ENCODE results near the gene ARHGEF2.
A peak's percentile ranks its signal among the peaks of the same experiment; 100 is the strongest.
"Not testable (repeated sequence)": the region's sequence is repeated elsewhere in the genome, so short reads cannot be mapped to it uniquely, and the experiment has no call there.

Gene ARHGEF2

DNA sequence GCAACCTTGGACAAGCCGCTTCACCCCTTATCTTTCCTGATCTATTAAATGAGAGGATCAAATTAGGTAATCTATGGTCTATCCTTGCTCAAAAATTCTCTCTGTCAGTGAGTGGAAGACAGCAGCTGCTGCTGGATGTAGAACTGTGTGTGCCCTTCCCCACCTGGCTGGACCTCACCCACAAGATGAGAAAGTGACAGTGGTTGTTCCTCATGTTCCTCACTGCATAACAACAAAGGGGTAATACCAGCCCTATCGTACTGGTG lies 25.5 kb upstream of the ARHGEF2 start:
- Histone ChIP-seq H3K4me1 (no peaks in the 10 kb centered on the region), H3K9me3 (no peaks in the 10 kb centered on the region), H3K36me3 (replicated peaks) (peaks cover 3% of the 10 kb centered on the region), H3K4me3 (no peak overlapping the region), H3K27me3 (ENCODE audit: low read depth) (no peaks in the 10 kb centered on the region)
- in situ Hi-C loops (cut with MboI; ENCODE audit: low sequenced_read_pairs), result no loop called here
- DNase-seq (ENCODE audit: low spot score in 2 of 2), result no peak

DNA sequence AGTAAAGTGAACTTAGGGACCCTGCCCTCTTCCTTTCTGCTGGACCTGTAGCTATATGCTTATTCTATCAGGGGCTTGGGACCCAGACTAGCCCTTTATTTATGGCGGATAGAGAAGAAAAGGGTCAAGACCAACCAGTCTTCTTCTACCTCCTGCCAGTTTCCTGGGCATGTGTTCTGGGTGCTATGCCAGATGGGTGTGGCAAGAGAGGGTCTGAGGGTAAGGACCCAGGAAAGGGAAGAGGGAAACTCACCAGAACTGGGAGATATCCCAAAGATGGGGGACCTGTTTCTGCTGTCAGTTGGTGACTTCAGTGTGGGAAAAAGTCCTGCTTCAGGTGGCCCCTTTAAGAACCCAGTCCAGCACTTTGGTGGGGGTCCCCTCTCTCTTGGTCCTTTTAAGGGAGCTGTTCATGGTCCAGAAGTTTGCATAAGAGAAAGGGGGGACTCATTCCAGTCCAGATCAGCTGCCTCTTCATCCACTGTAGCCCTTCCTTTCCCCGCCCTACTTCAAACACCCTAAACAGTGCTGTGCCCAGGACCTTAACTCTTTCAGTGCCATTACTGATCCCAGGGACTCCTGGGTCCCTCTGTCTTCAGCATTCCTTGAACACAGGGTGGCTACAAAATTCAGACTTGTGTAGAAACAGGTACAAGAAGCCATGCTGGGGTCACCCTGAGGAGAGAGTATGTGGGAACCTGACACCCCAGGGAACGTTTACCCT lies 24.0 kb upstream of the ARHGEF2 start:
- H3K27me3 ChIP-seq (ENCODE audit: low read depth), result no peaks in the 10 kb centered on the region
- DNase-seq (ENCODE audit: low spot score in 2 of 2), result no peak
- no peak overlapping the region for H3K4me3 ChIP-seq
- H3K9me3 ChIP-seq, result no peaks in the 10 kb centered on the region
- no peaks in the 10 kb centered on the region for H3K4me1 ChIP-seq
- in situ Hi-C loops (cut with MboI; ENCODE audit: low sequenced_read_pairs), result no loop called here
- H3K36me3 ChIP-seq (replicated peaks), result no peaks in the 10 kb centered on the region

DNA sequence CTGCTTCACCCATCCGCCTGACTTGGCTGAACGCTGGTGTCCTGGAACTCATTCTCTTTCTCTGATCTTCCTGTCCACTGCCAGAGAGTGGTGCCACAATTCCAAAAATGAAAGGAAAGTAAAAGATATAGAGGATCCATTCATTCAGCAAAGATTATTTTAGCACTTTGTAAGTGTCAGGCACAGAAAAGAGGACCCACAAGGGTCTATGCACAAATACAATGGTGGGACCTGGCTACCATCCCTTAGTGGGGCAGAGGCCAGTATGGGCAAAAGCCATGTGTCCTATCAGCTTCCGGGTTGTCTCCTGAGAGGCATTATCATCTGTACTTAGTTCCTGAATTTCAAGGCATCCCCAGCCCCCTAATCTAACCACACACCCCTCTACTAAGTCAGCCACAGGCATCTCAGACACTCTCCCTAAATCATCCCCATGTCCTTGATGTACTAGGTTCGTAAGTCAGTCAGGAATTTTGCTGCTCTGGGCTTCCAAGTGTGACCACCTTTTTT lies 23.4 kb upstream of the ARHGEF2 start:
- H3K9me3 ChIP-seq, result no peaks in the 10 kb centered on the region
- no peaks in the 10 kb centered on the region for H3K36me3 ChIP-seq (replicated peaks)
- in situ Hi-C loops (cut with MboI; ENCODE audit: low sequenced_read_pairs), result no loop called here
- H3K4me1 ChIP-seq, result no peaks in the 10 kb centered on the region
- no peak overlapping the region for H3K4me3 ChIP-seq
- H3K27me3 ChIP-seq (ENCODE audit: low read depth), result no peaks in the 10 kb centered on the region
- DNase-seq (ENCODE audit: low spot score in 2 of 2), result no peak

DNA sequence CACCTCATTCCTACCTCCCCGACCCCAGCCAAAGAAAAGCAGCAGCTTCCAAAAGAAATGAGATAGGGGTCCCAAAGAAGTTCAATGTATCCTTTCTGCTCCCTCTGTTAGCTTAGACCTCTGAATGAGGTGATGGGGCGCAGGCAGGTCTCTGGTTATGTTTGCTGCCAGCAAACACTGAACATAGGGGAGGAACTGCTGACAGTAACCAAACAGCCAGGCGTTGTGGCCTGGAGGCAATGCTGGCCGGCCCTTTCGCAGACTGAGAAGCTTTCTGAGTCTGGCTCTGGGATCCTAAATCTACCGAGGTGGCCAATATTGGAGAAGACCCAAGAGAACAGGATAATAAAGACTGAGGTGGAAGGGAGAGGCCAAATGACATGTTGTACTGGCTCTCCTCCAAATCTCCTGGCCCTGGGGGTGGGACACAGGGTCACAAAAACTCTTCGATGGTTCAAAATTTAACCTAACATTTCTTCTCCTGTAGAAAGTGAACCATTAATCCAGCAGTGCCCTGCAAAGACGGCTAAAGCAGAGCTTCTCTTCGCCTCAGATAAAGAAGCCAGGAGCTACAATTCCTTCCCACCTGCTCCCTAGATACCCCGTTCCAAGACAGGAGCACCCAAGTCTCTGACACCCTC lies 22.8 kb upstream of the ARHGEF2 start:
- no peaks in the 10 kb centered on the region for H3K4me1 ChIP-seq
- no peaks in the 10 kb centered on the region for H3K9me3 ChIP-seq
- H3K27me3 ChIP-seq (ENCODE audit: low read depth), result no peaks in the 10 kb centered on the region
- in situ Hi-C loops (cut with MboI; ENCODE audit: low sequenced_read_pairs), result no loop called here
- H3K36me3 ChIP-seq (replicated peaks), result no peaks in the 10 kb centered on the region
- no peak for DNase-seq (ENCODE audit: low spot score in 2 of 2)
- H3K4me3 ChIP-seq, result no peak overlapping the region

DNA sequence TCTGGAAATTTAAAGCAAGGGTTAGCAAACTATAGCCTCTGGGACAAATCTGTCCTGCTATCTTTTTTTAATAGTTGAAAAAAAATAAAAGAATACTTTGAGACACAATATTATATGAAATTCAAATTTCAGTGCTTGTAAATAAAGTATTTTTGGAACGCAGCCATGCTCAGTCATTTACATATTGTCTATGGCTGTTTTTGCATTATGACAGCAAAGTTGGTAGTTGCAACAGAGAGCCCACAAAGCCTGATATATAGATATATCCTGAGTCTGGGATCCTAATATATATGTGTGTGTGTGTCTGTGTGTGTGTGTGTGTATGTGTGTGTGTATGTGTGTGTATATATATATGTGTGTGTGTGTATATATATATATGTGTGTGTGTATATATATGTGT lies 21.6 kb upstream of the ARHGEF2 start:
- no peaks in the 10 kb centered on the region for H3K9me3 ChIP-seq
- no peak for DNase-seq (ENCODE audit: low spot score in 2 of 2)
- H3K4me3 ChIP-seq, result no peak overlapping the region
- no peaks in the 10 kb centered on the region for H3K36me3 ChIP-seq (replicated peaks)
- no peaks in the 10 kb centered on the region for H3K27me3 ChIP-seq (ENCODE audit: low read depth)
- no peaks in the 10 kb centered on the region for H3K4me1 ChIP-seq
- in situ Hi-C loops (cut with MboI; ENCODE audit: low sequenced_read_pairs), result no loop called here

DNA sequence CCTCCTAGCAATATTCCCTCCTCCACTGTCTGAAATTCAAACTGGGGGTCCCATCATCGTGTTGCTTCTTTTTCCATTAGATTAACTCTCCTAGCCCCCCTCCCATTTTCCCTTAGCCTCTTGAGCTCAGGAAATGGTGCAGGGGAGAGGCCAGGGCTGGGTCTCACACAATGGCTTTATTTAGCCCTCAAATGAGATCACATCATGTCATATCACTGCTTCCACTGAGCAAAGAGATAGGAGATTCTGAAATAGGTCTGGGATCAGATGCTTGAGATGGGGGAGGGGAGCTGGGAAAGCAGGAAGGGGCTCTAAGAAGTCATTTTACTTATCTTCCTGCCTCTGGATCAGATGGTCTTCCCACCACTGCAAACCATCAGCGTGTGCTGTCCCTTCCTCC lies 17.8 kb upstream of the ARHGEF2 start:
- H3K4me3 ChIP-seq, result no peak overlapping the region
- H3K9me3 ChIP-seq, result no peaks in the 10 kb centered on the region
- H3K36me3 ChIP-seq (replicated peaks), result no peaks in the 10 kb centered on the region
- no peaks in the 10 kb centered on the region for H3K4me1 ChIP-seq
- no peaks in the 10 kb centered on the region for H3K27me3 ChIP-seq (ENCODE audit: low read depth)
- in situ Hi-C loops (cut with MboI; ENCODE audit: low sequenced_read_pairs), result no loop called here
- no peak for DNase-seq (ENCODE audit: low spot score in 2 of 2)

DNA sequence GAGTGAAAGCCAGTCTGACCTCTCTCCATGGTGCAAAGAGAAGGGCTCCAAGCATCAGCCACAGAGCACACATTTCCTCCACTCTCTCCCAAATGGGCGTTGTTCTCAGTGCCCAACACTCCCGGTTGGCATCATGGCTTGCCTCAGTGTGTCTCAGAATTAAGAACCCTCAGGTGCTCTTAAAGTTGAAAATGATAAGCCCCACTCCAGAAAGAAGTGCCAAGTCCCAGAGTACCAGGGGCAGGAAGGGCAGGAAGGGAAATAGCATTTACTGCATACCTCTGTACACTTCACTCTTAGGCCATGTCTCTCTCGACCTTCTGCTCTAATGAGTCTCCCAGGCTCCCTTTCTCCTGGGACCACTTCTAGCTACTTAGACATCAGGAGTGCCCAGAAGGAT lies 15.2 kb upstream of the ARHGEF2 start:
- H3K36me3 ChIP-seq (replicated peaks), result no peaks in the 10 kb centered on the region
- no peak for DNase-seq (ENCODE audit: low spot score in 2 of 2)
- H3K4me3 ChIP-seq, result no peak overlapping the region
- no peaks in the 10 kb centered on the region for H3K4me1 ChIP-seq
- no peaks in the 10 kb centered on the region for H3K27me3 ChIP-seq (ENCODE audit: low read depth)
- in situ Hi-C loops (cut with MboI; ENCODE audit: low sequenced_read_pairs), result no loop called here
- H3K9me3 ChIP-seq, result no peaks in the 10 kb centered on the region

DNA sequence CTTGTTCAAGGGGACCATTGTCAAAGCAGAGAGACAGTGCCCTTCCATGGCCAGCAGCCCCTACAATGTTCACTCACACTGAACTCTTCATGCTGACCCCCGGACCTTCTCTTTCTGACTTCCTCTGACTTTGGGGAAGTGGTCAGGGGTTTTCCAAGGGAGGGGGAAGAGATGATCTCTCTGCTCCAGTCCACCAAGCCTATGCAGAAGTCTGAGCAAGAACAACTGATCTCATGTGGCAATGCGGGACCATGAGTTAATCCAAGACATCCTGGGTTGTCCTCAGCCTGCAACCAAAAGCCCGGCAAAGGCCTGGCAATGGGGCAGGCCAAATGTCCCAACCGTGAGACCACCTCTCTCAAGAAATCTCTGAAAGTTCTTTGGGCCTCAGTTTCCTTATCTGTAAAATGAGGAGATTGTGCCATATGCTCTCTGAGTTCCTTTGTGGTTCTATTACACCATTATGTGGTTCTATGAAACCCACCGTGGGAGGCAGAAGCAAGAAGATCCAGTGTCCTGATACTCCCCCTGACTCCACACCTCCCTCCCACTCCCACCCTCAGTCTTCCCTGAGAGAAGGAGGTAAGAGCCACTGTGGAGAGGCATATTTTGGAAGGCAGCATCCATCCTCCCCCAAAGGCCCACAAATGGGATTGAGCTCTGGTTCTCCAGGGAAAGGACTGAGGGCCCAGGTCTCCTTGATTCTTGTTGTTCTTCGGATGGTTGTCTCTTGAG lies 11.8 kb upstream of the ARHGEF2 start:
- H3K27me3 ChIP-seq (ENCODE audit: low read depth), result no peaks in the 10 kb centered on the region
- no peak overlapping the region for H3K4me3 ChIP-seq
- no peak for DNase-seq (ENCODE audit: low spot score in 2 of 2)
- no peaks in the 10 kb centered on the region for H3K4me1 ChIP-seq
- in situ Hi-C loops (cut with MboI; ENCODE audit: low sequenced_read_pairs), result no loop called here
- H3K36me3 ChIP-seq (replicated peaks), result no peaks in the 10 kb centered on the region
- H3K9me3 ChIP-seq, result no peaks in the 10 kb centered on the region

DNA sequence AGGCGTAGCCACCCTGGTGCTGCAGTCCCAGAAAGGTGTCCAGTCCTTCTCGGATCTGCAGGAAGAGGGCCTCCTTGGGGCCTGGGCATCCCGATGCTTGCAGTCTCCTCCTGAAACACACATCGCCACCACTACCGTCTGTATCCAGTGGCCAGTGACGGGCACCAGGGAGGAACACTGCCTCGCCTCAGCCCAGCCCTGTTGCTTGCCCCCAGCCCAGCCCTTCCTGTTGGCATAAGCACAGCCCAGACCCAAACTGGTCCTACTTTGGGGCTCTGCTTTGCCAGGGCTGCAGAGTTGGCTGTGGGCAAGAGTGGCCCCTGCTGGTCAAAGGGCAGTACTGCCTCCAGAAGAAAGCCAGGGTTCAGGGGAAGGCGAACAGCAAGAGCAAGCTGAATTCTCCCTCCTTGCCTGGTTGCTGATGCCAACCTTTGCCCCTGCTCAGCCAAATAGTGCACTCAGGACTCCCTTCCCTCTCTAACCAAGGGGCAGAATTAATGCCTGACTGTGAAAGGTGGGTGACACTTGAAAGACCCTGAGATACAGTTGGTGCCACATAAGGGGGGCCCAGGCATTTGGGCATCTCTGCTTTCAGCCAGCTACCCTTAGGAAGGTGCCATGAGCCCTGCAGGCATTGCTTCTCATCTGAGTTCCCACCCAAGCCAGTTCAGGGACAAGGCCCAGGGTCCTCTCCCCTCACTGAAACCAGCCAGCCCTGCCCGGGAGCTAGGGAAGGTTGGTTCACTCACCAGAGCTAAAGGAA lies 11.1 kb upstream of the ARHGEF2 start:
- H3K36me3 ChIP-seq (replicated peaks), result no peaks in the 10 kb centered on the region
- no peaks in the 10 kb centered on the region for H3K9me3 ChIP-seq
- H3K4me3 ChIP-seq, result no peak overlapping the region
- in situ Hi-C loops (cut with MboI; ENCODE audit: low sequenced_read_pairs), result no loop called here
- peak; percentile 34 to 80 for DNase-seq (ENCODE audit: low spot score in 2 of 2)
- H3K4me1 ChIP-seq, result no peaks in the 10 kb centered on the region
- no peaks in the 10 kb centered on the region for H3K27me3 ChIP-seq (ENCODE audit: low read depth)

DNA sequence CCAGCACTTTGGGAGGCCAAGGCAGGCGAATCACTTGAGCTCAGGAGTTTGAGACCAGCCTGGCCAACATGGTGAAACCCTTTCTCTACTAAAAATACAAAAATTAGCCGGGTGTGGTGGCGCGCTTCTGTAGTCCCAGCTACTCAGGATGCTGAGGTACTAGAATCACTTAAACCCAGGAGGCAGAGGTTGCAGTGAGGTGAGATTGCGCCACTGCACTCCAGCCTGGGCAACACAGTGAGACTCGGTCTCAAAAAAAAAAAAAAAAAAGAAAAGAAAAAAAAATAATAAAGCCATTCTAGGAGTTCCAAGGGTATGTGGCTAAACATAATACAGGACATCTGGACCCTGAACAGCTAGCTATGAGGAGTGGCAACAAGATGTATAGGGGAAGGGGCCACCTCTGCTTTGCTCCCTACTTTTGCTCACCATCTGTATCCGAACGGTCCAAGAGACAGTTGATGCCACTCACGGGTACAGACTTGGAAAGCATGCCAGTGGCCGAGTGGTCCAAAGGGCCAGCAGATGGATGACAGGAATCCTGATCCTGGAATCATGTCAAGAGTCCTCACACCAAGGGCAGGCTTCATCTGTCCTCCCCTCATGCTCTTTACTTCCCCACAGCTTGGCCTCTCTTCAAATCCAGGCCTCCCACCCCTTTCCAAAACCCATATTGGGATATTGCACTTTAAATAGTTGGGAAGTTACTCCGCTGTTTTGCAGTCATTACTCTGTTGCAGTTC lies 6.7 kb upstream of the ARHGEF2 start:
- DNase-seq (ENCODE audit: low spot score in 2 of 2); in situ Hi-C loops (cut with MboI; ENCODE audit: low sequenced_read_pairs); H3K27me3 ChIP-seq (ENCODE audit: low read depth); H3K9me3 ChIP-seq; H3K4me3 ChIP-seq; H3K36me3 ChIP-seq (replicated peaks); H3K4me1 ChIP-seq: not testable (repeated sequence)

DNA sequence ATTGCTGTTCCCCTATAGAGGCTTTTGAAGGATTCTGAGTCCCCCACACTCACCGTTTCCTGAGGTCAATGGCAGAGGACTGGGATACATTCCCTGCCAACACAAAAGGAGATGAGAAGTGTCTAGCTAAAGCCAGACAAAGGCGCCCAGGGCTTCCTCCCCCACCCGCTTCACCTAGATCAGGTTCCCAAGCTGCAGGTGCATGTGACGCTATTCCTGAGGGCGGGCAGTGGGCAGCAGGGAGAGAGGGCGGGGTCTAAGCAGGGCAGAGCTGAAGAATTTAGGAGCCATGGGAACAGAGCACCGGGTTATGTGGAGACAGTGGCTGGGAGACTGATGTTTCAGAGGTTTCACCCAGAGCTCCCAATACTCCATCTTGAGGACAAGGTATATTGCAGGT lies 6.0 kb upstream of the ARHGEF2 start:
- H3K9me3 ChIP-seq, result no peaks in the 10 kb centered on the region
- no peak for DNase-seq (ENCODE audit: low spot score in 2 of 2)
- H3K36me3 ChIP-seq (replicated peaks), result no peaks in the 10 kb centered on the region
- no peaks in the 10 kb centered on the region for H3K27me3 ChIP-seq (ENCODE audit: low read depth)
- H3K4me1 ChIP-seq, result peaks cover 7% of the 10 kb centered on the region
- in situ Hi-C loops (cut with MboI; ENCODE audit: low sequenced_read_pairs), result no loop called here
- no peak overlapping the region for H3K4me3 ChIP-seq

DNA sequence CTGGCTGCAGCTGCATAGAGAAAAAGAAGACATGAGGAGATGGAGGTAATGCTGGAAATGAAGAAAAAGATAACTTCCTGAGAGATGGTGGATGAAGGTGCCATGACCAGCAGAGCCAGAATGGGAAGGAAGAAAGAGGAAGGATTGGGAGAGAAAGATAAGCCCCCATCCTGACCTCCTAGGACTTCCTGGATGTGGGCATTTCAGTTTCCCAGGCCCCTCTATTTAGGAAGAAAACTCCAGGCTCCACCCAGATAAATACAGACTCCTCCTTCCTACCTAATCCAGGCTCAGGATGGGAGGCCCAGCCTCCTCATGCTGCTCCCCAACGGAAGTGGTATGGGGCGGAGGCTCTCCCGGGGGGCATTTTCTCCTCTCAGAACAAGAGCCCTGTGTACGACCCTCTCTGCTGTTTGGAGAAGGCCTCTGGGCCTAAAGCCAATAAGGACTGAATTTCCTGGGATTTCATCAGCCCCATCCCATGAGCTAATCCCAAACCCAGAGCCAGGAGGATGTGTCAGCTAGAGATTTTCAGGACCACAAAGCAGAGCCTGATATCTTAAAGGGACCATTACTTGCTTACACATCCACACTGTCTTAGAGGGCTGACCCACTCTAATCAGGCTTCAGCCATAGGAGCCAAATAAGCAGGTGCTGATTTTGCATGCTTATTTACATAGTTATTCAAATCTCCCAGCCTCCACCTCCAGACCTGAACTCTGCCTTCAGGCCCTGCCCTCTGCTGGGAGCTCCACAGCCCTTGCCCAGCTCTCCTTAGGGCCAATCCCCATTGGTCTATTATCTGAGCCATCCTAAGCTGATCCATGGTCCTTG lies 5.1 kb upstream of the ARHGEF2 start:
- Histone ChIP-seq H3K27me3 (ENCODE audit: low read depth) (no peaks in the 10 kb centered on the region), H3K4me3 (no peak overlapping the region), H3K36me3 (replicated peaks) (no peaks in the 10 kb centered on the region), H3K4me1 (peaks cover 12% of the 10 kb centered on the region), H3K9me3 (no peaks in the 10 kb centered on the region)
- in situ Hi-C loops (cut with MboI; ENCODE audit: low sequenced_read_pairs), result no loop called here
- peak in 1 of 2 experiments; percentile 47 for DNase-seq (ENCODE audit: low spot score in 2 of 2)

DNA sequence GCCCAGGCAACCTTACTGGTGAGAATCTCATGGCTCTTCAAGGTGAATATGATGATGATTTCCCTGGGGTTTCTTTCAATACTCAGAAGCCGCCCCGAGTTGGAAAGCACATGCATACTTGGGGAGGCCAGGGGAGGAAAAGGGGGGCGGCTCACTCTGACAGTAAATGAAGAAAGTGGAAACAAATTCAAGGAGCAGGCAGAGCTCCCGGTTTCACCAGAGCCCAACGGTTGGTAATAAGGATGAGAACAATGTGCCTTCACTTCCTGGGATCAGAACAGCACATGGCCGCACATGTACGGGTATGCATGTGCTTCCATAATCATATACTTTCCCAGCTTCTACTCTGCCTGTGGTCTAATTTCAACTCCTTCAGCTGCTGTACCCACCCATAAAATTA lies 3.8 kb upstream of the ARHGEF2 start:
- in situ Hi-C loops (cut with MboI; ENCODE audit: low sequenced_read_pairs), result no loop called here
- Histone ChIP-seq H3K4me1 (peaks cover 15% of the 10 kb centered on the region), H3K9me3 (no peaks in the 10 kb centered on the region), H3K27me3 (ENCODE audit: low read depth) (no peaks in the 10 kb centered on the region), H3K36me3 (replicated peaks) (no peaks in the 10 kb centered on the region), H3K4me3 (no peak overlapping the region)
- no peak for DNase-seq (ENCODE audit: low spot score in 2 of 2)

All from HAP-1 (cell line).